HG03457 (cell line): Measurements from ENCODE around the gene USH1G.
"Not testable (repeated sequence)": the region's sequence is repeated elsewhere in the genome, so short reads cannot be mapped to it uniquely, and the experiment has no call there.

Experiments used
- ATAC-seq: cut with Tn5 transposase; IDR thresholded peaks from one replicate; pipeline ENCODE4 v1.9.1; 2021; ENCODE audit warnings: moderate number of reproducible peaks; ENCODE audit not compliant: unreplicated experiment

Gene USH1G

GRCh38 chr17:74922694-74923537 lies at the start of gene USH1G:
Gene USH1G (minus strand): TSS chr17:74923255. CDS start chr17:74923073, 182 bp downstream.
- no peak for ATAC-seq

- no peak for ATAC-seq
Observed at GRCh38 chr17:74972107-74972972, 49.3 kb upstream of the USH1G start, which contains the start of gene HID1. Gene HID1 (minus strand): TSS chr17:74972759. CDS start chr17:74972656, 103 bp downstream.

- no peak for ATAC-seq
Observed at GRCh38 chr17:74971842-74972106, 48.7 kb upstream of the USH1G start.

GRCh38 chr17:74971069-74971841 lies 48.2 kb upstream of the USH1G start:
- no peak for ATAC-seq

GRCh38 chr17:74970395-74970794 lies 47.3 kb upstream of the USH1G start:
- no peak for ATAC-seq

- not testable (repeated sequence) for ATAC-seq
Observed at GRCh38 chr17:74969501-74969900, 46.4 kb upstream of the USH1G start.

- no peak for ATAC-seq
Observed at GRCh38 chr17:74968361-74968780, 45.3 kb upstream of the USH1G start.

- no peak for ATAC-seq
Observed at GRCh38 chr17:74964988-74965622, 42.0 kb upstream of the USH1G start.

- no peak for ATAC-seq
Observed at GRCh38 chr17:74964246-74964761, 41.2 kb upstream of the USH1G start.

- ATAC-seq, result no peak
Observed at GRCh38 chr17:74963656-74964055, 40.6 kb upstream of the USH1G start.

GRCh38 chr17:74962622-74963394 lies 39.8 kb upstream of the USH1G start:
- no peak for ATAC-seq

- no peak for ATAC-seq
Observed at GRCh38 chr17:74961657-74962350, 38.7 kb upstream of the USH1G start.

- ATAC-seq, result no peak
Observed at GRCh38 chr17:74960570-74961342, 37.7 kb upstream of the USH1G start.

- no peak for ATAC-seq
Observed at GRCh38 chr17:74959826-74960515, 36.9 kb upstream of the USH1G start.

GRCh38 chr17:74957935-74958740 lies 35.1 kb upstream of the USH1G start:
- no peak for ATAC-seq

GRCh38 chr17:74956093-74956492 lies 33.0 kb upstream of the USH1G start:
- no peak for ATAC-seq
